DMS 273 (cell line): Measurements from ENCODE around the gene PRDX2.
"Not testable (repeated sequence)": the region's sequence is repeated elsewhere in the genome, so short reads cannot be mapped to it uniquely, and the experiment has no call there.

Experiments
- DNase-seq: peaks from one replicate; lab custom pipeline; 2025; ENCODE audit not compliant: unreplicated experiment; lab: John Stamatoyannopoulos, UW

PRDX2 gene

DNA sequence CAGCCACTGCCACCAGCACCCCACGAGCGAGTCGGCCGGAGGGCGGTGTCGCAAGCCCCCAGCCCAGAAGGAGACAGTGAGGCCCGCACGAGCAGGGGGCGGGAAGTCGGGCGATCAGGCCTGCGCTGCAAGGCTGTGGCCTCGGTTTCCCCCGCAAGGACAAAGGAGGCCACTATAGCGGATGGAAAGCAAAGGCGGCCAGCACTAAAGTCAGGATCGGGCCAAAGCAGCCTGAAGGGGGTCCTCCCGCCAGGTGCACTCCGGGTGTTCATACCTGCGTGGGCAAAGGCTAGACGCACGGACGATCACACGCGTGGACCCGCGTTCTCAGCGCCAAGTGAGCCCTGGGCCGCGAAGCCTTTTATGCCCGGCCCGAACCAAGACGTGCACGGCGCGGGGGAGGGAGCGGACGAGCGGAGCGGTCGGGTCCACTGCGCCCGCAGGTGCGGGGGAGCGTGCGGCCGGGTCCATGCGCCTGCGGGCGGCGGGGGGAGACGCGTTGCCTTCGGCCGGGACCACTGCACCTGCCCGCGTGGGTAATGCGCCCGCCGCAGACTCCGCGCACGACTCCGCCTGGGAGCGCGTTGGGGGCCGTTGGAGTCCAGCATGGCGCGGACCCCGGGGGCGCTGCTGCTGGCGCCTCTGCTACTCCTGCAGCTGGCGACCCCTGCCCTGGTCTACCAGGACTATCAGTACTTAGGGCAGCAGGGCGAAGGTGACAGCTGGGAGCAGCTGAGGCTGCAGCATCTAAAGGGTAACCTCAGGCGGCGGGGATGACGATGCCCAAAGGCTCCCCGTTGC is at the start of gene PRDX2, which contains the start of gene THSD8:
Gene PRDX2 (minus strand): TSS at position 335 of the 801 bp plus-strand sequence. CDS start 539 bp downstream, outside the sequence.
Gene THSD8 (plus strand): TSS at position 604 of the 801 bp plus-strand sequence. CDS start 3 bp downstream, at position 607.
- DNase-seq: peak; percentile 95

DNA sequence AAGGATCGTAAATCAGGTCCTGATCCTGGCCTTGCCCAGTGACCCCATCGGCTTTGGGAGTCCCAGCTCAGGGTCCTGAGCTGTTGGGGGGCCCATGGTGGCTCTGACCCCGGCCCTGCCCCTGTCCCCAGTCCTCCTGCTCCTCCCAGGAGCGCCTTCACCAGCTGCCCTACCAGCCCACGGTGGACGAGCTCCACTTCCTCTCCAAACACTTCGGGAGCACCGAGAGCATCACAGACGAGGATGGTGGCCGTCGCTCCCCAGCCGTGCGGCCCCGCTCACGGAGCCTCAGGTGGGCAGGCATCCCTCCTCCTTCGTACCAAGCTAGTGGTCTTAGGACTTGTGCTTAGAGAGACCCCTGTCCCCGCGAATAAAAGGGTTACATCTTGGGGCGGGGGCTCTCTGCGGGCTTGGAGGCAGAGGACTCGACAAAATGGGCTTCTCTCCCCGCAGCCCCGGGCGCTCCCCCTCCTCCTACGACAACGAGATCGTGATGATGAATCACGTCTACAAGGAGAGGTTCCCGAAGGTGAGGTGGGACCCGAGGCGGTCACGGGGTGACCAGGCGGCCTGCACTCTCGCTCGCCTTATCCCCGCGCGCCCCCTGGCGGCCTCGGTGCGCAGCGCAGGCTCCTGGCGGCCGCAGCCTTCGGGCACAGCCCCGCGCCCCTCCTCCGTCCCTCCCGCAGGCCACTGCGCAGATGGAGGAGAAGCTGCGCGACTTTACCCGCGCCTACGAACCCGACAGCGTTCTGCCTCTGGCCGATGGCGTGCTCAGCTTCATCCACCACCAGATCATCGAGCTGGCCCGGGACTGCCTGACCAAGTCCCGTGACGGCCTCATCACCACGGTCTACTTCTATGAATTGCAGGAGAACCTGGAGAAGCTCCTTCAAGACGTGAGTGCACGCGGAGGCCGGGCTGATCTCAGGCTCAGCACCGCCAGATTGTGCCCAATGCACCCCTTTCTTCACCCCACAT is 45.8 kb upstream of the PRDX2 start:
- peak; percentile 93 for DNase-seq

DNA sequence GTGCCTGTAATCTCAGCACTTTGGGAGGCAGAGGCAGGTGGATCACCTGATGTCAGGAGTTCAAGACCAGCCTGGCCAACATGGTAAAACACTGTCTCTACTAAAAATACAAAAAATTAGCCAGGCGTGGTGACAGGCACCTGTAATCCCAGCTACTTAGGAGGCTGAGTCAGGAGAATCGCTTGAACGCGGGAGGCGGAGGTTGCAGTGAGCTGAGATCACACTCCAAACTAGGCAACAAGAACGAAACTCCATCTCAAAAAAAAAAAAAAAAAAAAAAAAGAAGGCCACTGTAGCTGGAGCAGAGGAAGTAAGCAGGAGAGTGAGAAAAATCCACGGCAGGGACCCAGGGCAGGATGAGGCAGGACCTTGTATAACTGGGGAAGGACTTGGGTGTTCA is 45.0 kb upstream of the PRDX2 start:
- DNase-seq: not testable (repeated sequence)

DNA sequence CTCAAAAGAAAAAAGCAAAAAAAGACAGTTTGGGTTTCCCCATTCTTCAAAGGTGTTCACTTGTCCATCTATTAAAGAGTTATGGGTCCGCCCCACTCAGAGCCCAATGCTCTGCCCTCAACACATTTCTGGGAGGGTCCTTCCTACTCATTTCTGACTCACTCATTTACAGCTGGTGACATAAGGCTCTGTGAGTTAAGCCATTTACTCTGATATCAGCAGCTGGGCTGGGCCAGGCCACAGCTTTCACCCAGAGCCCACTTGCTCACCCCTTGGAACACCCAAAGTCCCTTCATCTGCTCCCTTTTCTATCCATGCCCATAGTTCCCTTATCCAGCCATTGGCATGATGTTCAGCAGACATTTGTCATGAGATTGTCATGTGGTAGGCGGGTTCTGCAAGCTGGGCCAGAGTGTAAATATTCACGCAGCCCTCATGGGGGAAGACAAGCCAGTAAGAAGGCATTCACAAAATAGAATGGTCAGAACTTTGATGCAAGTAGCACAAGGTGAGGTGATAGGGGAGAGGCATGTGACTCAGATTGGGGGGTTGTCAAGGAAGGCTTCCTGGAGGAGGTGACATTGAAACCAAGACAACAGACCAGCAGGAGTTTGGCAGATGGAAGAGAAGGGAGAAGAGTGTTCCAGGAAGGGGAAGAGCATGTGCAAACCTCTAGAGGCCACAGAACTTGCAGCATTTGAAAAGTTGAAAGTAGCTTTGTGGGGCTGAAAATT is 42.6 kb upstream of the PRDX2 start:
- no peak for DNase-seq

DNA sequence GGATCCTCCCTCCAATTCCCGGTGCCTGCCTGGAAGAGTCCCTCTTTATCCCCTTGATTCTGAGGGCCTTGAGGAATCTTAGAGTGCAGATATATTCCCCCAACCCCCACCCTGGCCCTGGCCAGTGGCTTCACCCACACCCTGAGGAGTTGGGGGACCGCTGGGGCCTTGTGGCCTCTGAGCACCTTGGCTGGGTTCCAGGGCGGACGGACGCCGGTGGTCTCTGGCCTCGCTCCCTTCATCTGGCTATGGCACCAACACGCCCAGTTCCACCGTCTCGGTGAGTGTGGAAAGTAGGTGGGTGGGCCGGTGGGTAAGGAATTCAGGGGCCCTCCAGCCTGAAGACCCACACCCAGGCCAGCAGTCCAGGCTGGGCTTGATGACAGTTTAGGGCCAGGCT is 41.7 kb upstream of the PRDX2 start:
- DNase-seq: no peak

DNA sequence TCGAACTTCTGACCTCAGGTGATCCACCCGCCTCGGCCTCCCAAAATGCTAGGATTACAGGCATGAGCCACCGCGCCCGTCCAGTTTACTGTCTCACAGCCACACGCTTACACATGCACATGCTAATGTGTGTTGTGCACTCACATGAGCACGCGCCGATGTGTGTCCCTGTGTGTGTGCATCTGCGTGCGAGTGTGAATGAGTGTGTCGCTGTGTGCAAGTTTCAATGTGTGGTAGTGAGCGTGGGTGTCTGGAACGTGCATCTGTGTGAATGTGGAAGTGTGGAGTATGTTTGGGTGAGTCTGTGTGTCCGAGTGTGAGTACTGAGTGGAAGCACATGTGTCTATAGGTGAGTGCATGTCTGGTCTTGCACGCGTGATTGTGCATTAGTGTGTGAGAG is 40.9 kb upstream of the PRDX2 start:
- DNase-seq: no peak

DNA sequence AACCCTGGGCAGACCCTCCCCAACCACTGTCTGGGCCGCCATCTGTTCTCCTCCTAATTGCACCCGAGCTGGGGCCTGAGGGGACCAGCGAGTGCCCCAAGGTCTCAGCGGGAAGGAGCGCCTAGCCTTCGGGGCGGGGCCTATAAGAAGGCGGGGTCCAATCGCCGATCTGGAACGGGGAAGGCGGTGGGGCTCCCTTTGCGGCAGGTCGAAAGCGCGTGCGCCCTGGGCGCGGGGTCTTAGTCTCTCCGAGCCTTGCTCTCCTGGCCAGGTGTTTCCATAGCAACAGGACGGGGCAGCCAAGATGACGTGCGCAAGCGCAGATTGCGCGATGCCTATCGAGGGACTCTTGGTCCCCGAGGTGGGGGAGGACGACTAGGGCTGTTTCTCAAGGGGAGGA is 39.5 kb upstream of the PRDX2 start:
- no peak for DNase-seq

DNA sequence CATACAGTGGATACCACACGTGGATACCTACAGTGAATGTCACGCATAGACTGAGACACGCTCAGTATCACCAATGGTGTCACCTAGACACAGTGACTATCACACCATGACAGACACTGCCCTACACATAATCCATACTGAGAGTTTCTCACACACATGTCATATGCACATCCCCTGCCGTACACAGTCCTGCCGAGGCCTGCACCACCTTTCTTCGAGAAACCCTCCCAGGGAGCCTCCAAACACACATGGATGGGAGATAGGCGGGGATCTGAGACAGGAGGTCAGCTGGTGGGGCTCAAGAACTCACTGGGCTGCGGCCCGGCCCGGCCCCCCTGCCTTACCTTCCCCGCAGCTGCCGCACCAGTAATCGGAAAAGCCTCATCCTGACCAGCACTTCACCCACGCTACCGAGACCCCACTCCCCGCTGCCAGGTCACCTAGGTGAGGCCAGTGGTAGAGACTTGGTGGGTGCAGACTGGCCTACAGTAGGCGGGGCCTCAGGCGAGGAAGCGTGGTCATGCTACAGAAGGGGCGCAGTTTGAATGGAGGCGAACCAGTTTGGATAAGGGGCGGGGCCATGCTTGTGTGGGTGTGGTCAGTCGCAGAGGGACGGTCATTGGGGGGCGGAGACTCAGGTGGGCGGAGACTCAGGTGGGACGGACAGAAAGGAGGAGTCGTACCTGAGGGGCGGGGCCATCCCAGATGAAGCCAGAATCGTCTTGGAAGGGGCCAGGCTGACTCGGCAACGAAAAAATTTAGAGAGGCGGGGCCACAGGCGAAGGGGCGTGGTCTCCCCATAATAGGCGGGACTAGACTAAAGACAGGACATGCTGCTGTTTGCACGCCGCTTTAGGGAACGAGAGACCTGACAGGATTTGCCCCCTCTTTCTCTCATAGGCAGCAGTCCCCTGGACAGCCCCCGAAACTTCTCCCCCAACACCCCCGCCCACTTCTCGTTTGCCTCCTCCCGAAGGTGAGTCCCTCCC is 38.8 kb upstream of the PRDX2 start:
- peak; percentile 70 for DNase-seq

DNA sequence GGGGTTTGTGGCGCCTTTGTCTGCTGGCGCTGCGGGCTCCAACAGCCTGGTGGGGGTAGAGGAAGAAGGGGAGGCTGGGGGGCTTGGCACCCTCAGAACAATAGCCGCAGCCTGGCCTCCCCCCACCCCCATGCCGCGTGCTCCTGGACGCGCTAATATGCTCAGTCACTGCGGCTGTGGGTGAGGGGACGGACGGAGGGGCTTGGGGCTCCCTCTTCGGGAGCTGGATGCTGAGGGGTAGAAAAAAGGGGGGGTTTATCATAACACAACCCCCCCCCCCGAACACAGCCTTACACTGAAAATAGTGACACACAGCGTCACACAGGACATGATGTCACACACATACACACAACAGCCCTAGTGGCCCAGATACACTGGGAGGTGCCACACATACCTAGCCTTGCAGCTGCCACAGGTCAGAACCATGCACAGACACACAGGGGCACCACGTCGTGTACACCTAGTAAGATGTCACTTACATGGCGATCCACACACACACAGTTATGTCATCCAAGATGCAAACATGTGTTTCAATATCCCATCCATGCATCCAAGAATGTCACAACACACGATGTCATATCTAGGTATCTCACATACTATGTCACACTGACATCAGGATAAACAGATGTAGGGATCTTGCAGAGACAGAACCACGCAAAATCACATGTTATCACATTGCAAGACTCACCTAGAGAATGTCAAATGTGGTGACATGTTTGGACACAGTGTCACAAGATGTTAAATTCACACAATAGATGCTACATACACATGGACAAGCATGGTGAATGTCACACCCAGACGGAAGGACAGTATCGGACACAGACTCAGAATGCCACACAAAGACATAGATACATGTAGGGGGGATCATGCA is 37.5 kb upstream of the PRDX2 start:
- DNase-seq: peak; percentile 42

DNA sequence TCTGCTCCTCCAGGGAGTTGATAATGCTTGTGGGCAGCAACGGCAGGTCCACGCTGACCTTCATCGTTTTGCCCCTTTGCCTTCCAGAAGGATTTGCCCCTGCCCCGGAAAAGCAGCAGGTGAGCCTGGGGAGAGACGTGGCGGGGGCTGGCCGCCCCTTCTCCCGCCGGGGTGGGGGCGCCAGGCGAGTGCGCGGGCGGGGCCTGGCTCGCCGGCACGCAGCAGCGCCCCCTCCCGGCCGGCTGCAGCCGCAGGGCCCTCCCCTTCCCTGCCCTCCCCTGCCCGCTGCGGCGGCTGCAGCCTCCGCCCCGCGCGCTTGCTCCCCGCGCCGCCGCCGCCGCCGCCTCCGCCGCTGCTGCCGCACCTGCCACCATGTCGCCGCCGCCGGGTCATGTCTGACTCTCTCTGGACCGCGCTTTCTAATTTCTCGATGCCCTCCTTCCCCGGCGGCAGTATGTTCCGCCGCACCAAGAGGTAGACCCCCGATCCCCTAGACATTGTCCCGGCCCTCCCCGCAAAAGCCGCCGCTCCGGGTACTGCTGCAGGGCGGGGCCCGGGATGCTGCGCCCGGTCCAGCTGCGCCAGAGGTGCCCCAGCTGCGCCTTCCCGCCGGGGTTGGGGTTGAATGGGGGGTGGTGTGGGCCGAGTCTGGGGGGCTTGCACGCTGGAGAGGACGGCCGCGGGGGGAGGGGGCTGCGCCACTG is 36.7 kb upstream of the PRDX2 start, which contains the start of gene MAST1:
Gene MAST1 (plus strand): TSS at position 334 of the 704 bp plus-strand sequence. CDS start 58 bp downstream, at position 392.
- DNase-seq: peak; percentile 90

DNA sequence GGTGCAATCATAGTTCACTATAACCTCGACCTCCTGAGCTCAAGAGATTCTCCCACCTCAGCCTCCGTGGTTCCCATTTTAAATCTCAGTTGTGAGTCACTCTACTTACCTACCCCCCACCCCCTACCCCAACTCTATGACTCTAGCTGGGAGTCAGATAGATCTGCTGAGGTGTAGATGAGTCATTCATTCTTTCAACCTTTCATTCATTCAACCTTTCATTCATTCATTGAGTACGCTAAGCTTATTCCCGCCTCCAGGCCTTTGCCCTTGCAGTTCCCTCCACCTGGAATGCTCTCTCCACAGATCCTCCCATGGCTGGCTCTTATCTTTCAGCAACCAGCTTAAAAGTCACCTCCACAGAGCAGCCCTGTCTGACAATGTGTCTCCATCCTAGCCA is 35.6 kb upstream of the PRDX2 start:
- no peak for DNase-seq

DNA sequence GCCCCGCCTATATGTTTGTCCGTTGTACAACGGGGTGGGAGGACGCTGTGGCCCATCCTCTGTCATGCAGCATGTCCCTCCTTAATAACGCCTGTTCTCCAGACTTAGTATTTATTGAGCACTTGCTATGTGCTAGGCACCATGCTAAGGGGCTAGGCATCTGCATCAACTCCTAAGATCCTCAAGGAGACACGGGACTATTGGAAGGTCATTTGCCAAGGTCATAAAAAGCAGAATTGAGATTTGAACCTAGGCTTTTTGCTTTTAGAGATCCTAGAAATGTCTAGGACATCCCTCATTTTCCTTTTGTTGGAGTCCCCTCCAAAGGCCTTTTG is 34.9 kb upstream of the PRDX2 start:
- no peak for DNase-seq

DNA sequence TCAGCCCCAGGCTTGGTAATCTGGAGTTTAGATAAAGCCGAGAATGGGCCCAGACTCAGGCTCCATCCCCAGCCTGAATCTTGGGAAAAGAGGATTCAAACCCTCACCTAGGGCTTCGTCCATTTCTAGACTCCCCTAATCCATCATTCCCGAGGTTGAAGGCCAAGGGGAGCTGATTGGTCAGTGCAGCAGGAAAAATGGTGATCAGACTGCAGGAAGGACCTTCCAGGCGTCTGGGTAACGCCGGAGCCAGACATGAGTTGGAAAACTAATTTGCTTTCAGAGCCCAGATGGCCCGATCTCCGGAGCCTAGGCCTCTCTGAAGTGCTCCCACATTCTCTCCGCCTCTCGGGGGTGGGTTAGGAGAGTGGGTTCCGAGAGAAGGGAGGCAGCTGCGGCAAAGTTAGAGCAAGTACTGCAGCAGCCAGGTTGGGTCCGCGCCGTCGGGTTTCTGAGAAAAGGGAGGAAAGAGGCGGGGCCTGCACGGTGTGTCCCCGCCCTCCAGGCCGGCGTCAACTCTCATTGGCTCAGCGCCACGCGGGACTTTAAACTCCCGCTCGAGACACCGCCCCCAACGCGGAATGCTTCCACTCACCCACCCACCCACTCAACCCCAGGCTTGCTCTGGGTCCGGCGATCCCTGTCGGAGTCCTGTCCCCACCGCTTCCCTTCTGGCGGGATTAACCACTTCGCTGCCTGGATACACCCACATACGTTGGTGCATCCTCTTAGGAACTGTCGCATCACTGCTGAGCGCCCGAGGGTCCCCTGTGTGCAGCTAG is 33.6 kb upstream of the PRDX2 start:
- peak; percentile 85 for DNase-seq

DNA sequence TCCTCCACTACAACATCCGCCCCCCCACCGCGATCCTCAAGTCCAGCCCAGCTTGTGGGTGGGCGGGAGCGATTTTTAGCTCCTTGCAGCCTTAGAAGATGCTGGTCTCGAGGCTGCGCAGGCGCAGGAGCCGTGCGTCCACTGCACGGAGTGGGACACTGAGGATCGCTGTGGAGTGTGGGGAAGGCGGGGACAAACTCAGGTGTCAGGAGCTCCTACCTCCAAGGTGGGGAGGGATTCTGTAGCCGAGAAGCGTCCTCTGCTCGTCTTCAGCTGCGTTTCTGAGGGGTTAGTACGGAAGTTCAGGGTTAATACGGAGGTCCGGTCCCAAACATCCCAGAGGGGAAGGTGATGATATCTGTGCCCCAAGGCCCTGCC is 33.0 kb upstream of the PRDX2 start, which contains the start of gene RTBDN:
Gene RTBDN (minus strand): TSS at position 14 of the 378 bp plus-strand sequence. CDS start 4,600 bp downstream, outside the sequence.
- DNase-seq: peak; percentile 64

DNA sequence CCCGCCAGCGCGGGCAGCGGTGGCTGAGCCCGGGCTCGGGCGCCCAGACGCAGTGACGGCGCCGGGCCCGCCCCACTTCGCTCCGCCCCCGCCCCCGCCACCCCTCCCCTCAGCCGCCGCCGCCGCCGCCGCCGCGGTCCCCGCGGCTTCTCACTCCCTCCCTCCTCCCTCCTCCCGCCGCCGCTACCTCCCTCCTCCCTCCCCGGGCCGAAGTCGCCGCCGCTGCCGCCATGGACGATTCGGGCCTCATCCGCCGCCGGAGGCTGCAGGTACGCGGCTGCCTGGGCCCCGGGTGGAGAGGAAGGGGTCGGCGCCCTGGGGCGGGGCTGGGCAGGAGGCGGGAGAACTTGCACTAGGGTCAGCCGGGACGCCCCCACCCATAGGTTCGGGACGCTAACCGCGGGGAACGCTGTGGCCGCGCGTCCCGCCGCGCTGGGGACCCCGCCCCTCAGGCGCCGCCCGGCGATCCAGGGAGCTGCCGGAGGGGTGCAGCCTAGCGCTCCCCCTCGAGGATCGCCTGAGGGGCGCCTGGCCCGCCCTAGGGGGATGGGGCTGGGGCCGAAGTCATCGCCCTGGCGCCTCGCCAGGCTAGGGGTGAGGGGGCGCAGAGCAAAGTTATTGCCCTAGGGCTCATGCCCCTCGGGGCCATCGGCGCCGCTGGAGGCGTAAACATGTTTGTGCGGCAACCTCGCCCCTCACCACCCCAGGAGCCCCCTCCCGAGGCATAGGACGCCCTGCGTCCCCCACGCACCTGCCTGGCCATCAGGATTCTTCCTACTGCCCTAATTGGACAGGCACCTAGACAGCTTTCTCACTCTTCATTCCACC is 32.4 kb upstream of the PRDX2 start:
- DNase-seq: peak; percentile 80

DNA sequence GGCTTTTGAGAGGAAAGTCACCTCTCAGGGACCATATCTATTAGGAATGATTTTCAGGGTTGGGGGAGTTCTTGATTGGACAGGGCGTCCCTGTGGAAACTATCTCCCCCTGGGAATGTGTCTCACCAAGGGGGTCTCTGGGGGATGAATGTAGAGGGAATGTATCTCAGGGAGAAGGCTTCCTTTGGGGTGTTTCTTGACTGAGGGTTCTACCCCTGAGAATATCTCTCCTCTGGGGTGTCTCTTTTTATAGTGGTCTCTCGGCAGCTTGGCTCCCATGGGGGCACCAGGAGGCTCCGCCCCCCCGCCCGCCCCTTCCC is 31.8 kb upstream of the PRDX2 start:
- peak; percentile 53 for DNase-seq

DNA sequence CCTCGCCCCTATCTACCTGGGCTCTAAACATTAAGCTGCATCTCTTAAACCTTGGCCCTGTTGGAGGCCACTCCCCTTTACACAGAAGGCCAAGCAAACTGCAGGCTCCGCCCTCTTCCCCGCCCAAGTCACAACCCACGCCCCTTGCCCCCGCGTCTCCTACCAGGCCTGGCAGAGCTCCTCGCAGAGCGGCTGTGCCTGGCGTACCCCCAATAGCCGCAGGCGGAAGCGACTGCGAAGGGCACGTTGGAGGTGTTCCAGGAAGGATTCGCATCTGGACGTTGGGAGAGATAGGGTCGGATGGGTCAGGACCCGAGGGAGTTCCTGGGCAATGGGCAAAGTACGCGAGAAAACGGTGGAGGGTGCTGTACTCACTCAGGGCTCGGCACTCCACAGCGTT is 26.9 kb upstream of the PRDX2 start:
- DNase-seq: peak; percentile 89
